GM23338 (cell line): ENCODE results near the gene IDH1. TPM values are rescaled to one million over a fixed set of nuclear protein-coding genes. Genes with fewer than 3 reads are reported as not detected.

Experiments used
- ATAC-seq: fragments of 200-7000 bp; cut with Tn5 transposase; 3 replicates; pipeline ENCODE4 v1.9.1; 2020
- DNase-seq: peaks from one replicate; pipeline ENCODE4 v3.0.0-alpha.2; 2015; ENCODE audit warnings: low spot score
- H2AFZ ChIP-seq: fragments of 200-600 bp; sonication (generic); 2 replicates; pipeline ENCODE4 v1.8.0; 2016; ENCODE audit warnings: antibody characterized with exemption, mild to moderate bottlenecking, moderate library complexity
- H3F3A ChIP-seq: fragments of 200-600 bp; sonication (generic); replicated peaks from 2 replicates; pipeline ENCODE4 v1.8.0; 2017; ENCODE audit warnings: antibody characterized with exemption, mixed run types, low read depth
- H3K27ac ChIP-seq: fragments of 200-600 bp; sonication (generic); 2 replicates; pipeline ENCODE4 v1.6.1; 2016; ENCODE audit warnings: low read depth
- H3K27me3 ChIP-seq: fragments of 200-600 bp; sonication (generic); 2 replicates; pipeline ENCODE4 v1.8.0; 2016; ENCODE audit warnings: mild to moderate bottlenecking, mixed run types, moderate library complexity; ENCODE audit not compliant: insufficient read depth
- H3K36me3 ChIP-seq: fragments of 200-600 bp; sonication (generic); 2 replicates; pipeline ENCODE4 v1.8.0; 2016; ENCODE audit warnings: mild to moderate bottlenecking; ENCODE audit not compliant: insufficient read depth
- H3K4me1 ChIP-seq: fragments of 200-600 bp; sonication (generic); 2 replicates; pipeline ENCODE4 v1.8.0; 2016; ENCODE audit warnings: mild to moderate bottlenecking, moderate library complexity; ENCODE audit not compliant: insufficient read depth
- H3K4me2 ChIP-seq: fragments of 200-600 bp; sonication (generic); 2 replicates; pipeline ENCODE4 v1.7.1; 2017; ENCODE audit warnings: mixed run types
- H3K4me3 ChIP-seq: fragments of 200-600 bp; sonication (generic); 2 replicates; pipeline ENCODE4 v1.6.1; 2016; ENCODE audit warnings: mixed run types
- H3K79me2 ChIP-seq: fragments of 200-600 bp; sonication (generic); replicated peaks from 2 replicates; pipeline ENCODE4 v1.8.0; 2017; ENCODE audit warnings: mild to moderate bottlenecking; ENCODE audit not compliant: insufficient read depth
- H3K9me2 ChIP-seq: fragments of 200-600 bp; sonication (generic); 2 replicates; pipeline ENCODE4 v1.8.0; 2017; ENCODE audit not compliant: insufficient read depth
- H4K20me1 ChIP-seq: fragments of 200-600 bp; sonication (generic); replicated peaks from 2 replicates; pipeline ENCODE4 v1.8.0; 2017; ENCODE audit warnings: mild to moderate bottlenecking; ENCODE audit not compliant: insufficient read depth
- H3K27ac Mint-ChIP-seq: 2 replicates; pipeline ENCODE4 v1.8.0; 2020; ENCODE audit warnings: inconsistent platforms, mild to moderate bottlenecking, moderate library complexity, mixed read lengths
- H3K27me3 Mint-ChIP-seq: 3 replicates; pipeline ENCODE4 v1.8.0; 2022; ENCODE audit warnings: low read depth, mild to moderate bottlenecking, moderate library complexity, mixed read lengths, inconsistent platforms; ENCODE audit not compliant: insufficient read depth, poor library complexity
- H3K36me3 Mint-ChIP-seq: 3 replicates; pipeline ENCODE4 v1.8.0; 2021; ENCODE audit warnings: low read depth, mild to moderate bottlenecking, inconsistent platforms, moderate library complexity, mixed read lengths
- H3K4me1 Mint-ChIP-seq: 3 replicates; pipeline ENCODE4 v1.8.0; 2020; ENCODE audit warnings: mild to moderate bottlenecking, inconsistent platforms, mixed read lengths
- H3K4me3 Mint-ChIP-seq: 3 replicates; pipeline ENCODE4 v1.8.0; 2021; ENCODE audit warnings: moderate library complexity, mild to moderate bottlenecking, inconsistent platforms, mixed read lengths
- H3K9me3 Mint-ChIP-seq: 3 replicates; pipeline ENCODE4 v1.8.0; 2020; ENCODE audit warnings: moderate library complexity, mild to moderate bottlenecking, inconsistent platforms, mixed read lengths
- CREB1 ChIP-seq: fragments of 250-450 bp; sonication (Bioruptor Pico); IDR thresholded peaks from 2 replicates; pipeline ENCODE4 v1.5.0; 2020; ENCODE audit warnings: low read depth, mild to moderate bottlenecking, moderate library complexity
- EZH2 ChIP-seq: fragments of 200-600 bp; sonication (generic); IDR thresholded peaks from one replicate; pipeline ENCODE4 v1.8.0; 2017; ENCODE audit warnings: antibody characterized with exemption, mild to moderate bottlenecking, low read depth; ENCODE audit not compliant: unreplicated experiment
- EZH2phosphoT487 ChIP-seq: fragments of 200-600 bp; sonication (generic); IDR thresholded peaks from one replicate; pipeline ENCODE4 v1.8.1; 2018; ENCODE audit warnings: antibody characterized with exemption; ENCODE audit not compliant: unreplicated experiment
- JUNB ChIP-seq: IDR thresholded peaks from one replicate; pipeline ENCODE4 v1.6.1; 2016; ENCODE audit warnings: antibody characterized with exemption; ENCODE audit not compliant: unreplicated experiment
- NANOG ChIP-seq: IDR thresholded peaks from 2 replicates; pipeline ENCODE4 v1.6.1; 2016; ENCODE audit warnings: antibody characterized with exemption, borderline replicate concordance
- POLR2AphosphoS5 ChIP-seq: IDR thresholded peaks from 2 replicates; pipeline ENCODE4 v1.6.1; 2016; ENCODE audit warnings: antibody characterized with exemption, low read depth
- STAT1 ChIP-seq: IDR thresholded peaks from one replicate; pipeline ENCODE4 v1.6.1; 2016; ENCODE audit warnings: antibody characterized with exemption; ENCODE audit not compliant: unreplicated experiment
- ZNF114 ChIP-seq: fragments of 250-450 bp; sonication (Bioruptor Pico); IDR thresholded peaks from 2 replicates; pipeline ENCODE4 v1.5.0; 2020; ENCODE audit warnings: mild to moderate bottlenecking, moderate library complexity
- ZNF331 ChIP-seq: fragments of 250-450 bp; sonication (Bioruptor Pico); IDR thresholded peaks from 2 replicates; pipeline ENCODE4 v1.5.0; 2020; ENCODE audit warnings: low read depth, mild to moderate bottlenecking, moderate library complexity
- polyA plus RNA-seq: library from polyadenylated mRNA; unstranded; fragments of >200 nt; fragmentation: Nextera tagmentation; extraction: Ambion mirVana; gene quantifications from 2 replicates; pipeline ENCODE4 v1.2.1, GENCODE V29; 2016
- total RNA-seq: library from RNA; depleted of rRNA; stranded (reverse); fragments of >200 nt; shearing (Covaris generic); gene quantifications from 2 replicates; pipeline ENCODE4 v1.2.3, GENCODE V29; 2014
- TF ChIP-seq, protein P1 (sequence below): fragments of 250-450 bp; sonication (Bioruptor Pico); IDR thresholded peaks from 2 replicates; pipeline ENCODE4 v1.5.0; 2020; ENCODE audit warnings: mild to moderate bottlenecking, moderate library complexity
- TF ChIP-seq, protein P2 (sequence below), 2 experiments: fragments of 200-600 bp in 1 of 2; sonication (generic) in 1 of 2; conservative IDR thresholded peaks; 2 replicates each; pipeline versions ENCODE4 v1.5.1 to v1.6.1; 2016 to 2017; ENCODE audit warnings: antibody characterized with exemption in 2 of 2, low read depth in 2 of 2, mild to moderate bottlenecking in 2 of 2, moderate library complexity in 1 of 2
- TF ChIP-seq, protein P3 (sequence below): IDR thresholded peaks from one replicate; pipeline ENCODE4 v1.6.1; 2018; ENCODE audit warnings: antibody characterized with exemption; ENCODE audit not compliant: unreplicated experiment
- TF ChIP-seq, protein P4 (sequence below): IDR thresholded peaks from 2 replicates; pipeline ENCODE4 v1.6.1; 2016; ENCODE audit warnings: antibody characterized with exemption

IDH1 gene
- total and polyA plus RNA-seq, 2 experiments from 2014 or later, result 315 to 536 TPM

DNA sequence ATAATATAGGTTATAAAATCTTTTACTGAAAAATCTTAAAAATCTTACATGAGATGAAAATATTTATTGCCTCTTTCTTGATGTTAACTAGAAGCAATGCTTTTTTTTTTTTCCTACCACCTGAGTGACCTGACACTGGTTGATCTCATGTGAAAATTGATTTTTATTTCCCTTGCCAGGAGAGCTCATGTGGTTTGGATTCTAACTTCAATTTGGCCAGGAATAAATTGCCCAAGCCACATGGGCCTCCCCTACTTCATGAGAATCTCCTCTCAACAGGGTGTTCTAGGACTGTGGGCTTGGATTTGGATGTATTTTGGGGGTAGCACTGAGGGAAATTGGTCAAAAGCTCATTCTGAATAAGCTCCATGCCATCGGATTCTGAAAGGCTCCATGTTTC, 20.1 kb downstream of the IDH1 start (continued):
- TF ChIP-seq NANOG (no peak), CREB1 (CRISPR knock-in tag) (no peak)

GRCh38 chr2:208228476-208228875, 26.4 kb downstream of the IDH1 start:
- no peaks in the 10 kb centered on the region for H3K27me3 Mint-ChIP-seq
- H3K36me3 ChIP-seq, result no peaks in the 10 kb centered on the region
- peaks cover 27% of the 10 kb centered on the region for H3K9me3 Mint-ChIP-seq
- H3K9me2 ChIP-seq, result no peaks in the 10 kb centered on the region
- DNase-seq (no peak), ATAC-seq (no peak)
- TF ChIP-seq JUNB (no peak), EZH2phosphoT487 (no peak), NANOG (no peak), POLR2AphosphoS5 (no peak), EZH2 (no peak), STAT1 (no peak), ZNF114 (CRISPR knock-in tag) (no peak), ZNF331 (CRISPR knock-in tag) (no peak), CREB1 (CRISPR knock-in tag) (no peak)
- TF ChIP-seq, protein P1, sequence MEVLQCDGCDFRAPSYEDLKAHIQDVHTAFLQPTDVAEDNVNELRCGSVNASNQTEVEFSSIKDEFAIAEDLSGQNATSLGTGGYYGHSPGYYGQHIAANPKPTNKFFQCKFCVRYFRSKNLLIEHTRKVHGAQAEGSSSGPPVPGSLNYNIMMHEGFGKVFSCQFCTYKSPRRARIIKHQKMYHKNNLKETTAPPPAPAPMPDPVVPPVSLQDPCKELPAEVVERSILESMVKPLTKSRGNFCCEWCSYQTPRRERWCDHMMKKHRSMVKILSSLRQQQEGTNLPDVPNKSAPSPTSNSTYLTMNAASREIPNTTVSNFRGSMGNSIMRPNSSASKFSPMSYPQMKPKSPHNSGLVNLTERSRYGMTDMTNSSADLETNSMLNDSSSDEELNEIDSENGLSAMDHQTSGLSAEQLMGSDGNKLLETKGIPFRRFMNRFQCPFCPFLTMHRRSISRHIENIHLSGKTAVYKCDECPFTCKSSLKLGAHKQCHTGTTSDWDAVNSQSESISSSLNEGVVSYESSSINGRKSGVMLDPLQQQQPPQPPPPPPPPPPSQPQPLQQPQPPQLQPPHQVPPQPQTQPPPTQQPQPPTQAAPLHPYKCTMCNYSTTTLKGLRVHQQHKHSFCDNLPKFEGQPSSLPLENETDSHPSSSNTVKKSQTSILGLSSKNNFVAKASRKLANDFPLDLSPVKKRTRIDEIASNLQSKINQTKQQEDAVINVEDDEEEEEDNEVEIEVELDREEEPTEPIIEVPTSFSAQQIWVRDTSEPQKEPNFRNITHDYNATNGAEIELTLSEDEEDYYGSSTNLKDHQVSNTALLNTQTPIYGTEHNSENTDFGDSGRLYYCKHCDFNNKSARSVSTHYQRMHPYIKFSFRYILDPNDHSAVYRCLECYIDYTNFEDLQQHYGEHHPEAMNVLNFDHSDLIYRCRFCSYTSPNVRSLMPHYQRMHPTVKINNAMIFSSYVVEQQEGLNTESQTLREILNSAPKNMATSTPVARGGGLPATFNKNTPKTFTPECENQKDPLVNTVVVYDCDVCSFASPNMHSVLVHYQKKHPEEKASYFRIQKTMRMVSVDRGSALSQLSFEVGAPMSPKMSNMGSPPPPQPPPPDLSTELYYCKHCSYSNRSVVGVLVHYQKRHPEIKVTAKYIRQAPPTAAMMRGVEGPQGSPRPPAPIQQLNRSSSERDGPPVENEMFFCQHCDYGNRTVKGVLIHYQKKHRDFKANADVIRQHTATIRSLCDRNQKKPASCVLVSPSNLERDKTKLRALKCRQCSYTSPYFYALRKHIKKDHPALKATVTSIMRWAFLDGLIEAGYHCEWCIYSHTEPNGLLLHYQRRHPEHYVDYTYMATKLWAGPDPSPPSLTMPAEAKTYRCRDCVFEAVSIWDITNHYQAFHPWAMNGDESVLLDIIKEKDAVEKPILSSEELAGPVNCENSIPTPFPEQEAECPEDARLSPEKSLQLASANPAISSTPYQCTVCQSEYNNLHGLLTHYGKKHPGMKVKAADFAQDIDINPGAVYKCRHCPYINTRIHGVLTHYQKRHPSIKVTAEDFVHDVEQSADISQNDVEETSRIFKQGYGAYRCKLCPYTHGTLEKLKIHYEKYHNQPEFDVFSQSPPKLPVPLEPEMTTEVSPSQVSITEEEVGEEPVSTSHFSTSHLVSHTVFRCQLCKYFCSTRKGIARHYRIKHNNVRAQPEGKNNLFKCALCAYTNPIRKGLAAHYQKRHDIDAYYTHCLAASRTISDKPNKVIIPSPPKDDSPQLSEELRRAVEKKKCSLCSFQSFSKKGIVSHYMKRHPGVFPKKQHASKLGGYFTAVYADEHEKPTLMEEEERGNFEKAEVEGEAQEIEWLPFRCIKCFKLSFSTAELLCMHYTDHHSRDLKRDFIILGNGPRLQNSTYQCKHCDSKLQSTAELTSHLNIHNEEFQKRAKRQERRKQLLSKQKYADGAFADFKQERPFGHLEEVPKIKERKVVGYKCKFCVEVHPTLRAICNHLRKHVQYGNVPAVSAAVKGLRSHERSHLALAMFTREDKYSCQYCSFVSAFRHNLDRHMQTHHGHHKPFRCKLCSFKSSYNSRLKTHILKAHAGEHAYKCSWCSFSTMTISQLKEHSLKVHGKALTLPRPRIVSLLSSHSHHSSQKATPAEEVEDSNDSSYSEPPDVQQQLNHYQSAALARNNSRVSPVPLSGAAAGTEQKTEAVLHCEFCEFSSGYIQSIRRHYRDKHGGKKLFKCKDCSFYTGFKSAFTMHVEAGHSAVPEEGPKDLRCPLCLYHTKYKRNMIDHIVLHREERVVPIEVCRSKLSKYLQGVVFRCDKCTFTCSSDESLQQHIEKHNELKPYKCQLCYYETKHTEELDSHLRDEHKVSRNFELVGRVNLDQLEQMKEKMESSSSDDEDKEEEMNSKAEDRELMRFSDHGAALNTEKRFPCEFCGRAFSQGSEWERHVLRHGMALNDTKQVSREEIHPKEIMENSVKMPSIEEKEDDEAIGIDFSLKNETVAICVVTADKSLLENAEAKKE (CRISPR knock-in tag), result no peak
- TF ChIP-seq, protein P2, sequence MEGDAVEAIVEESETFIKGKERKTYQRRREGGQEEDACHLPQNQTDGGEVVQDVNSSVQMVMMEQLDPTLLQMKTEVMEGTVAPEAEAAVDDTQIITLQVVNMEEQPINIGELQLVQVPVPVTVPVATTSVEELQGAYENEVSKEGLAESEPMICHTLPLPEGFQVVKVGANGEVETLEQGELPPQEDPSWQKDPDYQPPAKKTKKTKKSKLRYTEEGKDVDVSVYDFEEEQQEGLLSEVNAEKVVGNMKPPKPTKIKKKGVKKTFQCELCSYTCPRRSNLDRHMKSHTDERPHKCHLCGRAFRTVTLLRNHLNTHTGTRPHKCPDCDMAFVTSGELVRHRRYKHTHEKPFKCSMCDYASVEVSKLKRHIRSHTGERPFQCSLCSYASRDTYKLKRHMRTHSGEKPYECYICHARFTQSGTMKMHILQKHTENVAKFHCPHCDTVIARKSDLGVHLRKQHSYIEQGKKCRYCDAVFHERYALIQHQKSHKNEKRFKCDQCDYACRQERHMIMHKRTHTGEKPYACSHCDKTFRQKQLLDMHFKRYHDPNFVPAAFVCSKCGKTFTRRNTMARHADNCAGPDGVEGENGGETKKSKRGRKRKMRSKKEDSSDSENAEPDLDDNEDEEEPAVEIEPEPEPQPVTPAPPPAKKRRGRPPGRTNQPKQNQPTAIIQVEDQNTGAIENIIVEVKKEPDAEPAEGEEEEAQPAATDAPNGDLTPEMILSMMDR (conservative IDR thresholded peaks at IDR 0.05; ENCODE audit: low read depth in 2 of 2), result no peak
- TF ChIP-seq, protein P3, sequence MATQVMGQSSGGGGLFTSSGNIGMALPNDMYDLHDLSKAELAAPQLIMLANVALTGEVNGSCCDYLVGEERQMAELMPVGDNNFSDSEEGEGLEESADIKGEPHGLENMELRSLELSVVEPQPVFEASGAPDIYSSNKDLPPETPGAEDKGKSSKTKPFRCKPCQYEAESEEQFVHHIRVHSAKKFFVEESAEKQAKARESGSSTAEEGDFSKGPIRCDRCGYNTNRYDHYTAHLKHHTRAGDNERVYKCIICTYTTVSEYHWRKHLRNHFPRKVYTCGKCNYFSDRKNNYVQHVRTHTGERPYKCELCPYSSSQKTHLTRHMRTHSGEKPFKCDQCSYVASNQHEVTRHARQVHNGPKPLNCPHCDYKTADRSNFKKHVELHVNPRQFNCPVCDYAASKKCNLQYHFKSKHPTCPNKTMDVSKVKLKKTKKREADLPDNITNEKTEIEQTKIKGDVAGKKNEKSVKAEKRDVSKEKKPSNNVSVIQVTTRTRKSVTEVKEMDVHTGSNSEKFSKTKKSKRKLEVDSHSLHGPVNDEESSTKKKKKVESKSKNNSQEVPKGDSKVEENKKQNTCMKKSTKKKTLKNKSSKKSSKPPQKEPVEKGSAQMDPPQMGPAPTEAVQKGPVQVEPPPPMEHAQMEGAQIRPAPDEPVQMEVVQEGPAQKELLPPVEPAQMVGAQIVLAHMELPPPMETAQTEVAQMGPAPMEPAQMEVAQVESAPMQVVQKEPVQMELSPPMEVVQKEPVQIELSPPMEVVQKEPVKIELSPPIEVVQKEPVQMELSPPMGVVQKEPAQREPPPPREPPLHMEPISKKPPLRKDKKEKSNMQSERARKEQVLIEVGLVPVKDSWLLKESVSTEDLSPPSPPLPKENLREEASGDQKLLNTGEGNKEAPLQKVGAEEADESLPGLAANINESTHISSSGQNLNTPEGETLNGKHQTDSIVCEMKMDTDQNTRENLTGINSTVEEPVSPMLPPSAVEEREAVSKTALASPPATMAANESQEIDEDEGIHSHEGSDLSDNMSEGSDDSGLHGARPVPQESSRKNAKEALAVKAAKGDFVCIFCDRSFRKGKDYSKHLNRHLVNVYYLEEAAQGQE, result no peak
- TF ChIP-seq, protein P4, sequence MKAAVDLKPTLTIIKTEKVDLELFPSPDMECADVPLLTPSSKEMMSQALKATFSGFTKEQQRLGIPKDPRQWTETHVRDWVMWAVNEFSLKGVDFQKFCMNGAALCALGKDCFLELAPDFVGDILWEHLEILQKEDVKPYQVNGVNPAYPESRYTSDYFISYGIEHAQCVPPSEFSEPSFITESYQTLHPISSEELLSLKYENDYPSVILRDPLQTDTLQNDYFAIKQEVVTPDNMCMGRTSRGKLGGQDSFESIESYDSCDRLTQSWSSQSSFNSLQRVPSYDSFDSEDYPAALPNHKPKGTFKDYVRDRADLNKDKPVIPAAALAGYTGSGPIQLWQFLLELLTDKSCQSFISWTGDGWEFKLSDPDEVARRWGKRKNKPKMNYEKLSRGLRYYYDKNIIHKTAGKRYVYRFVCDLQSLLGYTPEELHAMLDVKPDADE, result no peak
- H4K20me1 ChIP-seq, result no peaks in the 10 kb centered on the region
- no peak overlapping the region for H3K27ac ChIP-seq
- H3K4me2 ChIP-seq, result no peak overlapping the region
- no peak overlapping the region for H3K4me3 Mint-ChIP-seq
- no peaks in the 10 kb centered on the region for H3K4me1 ChIP-seq
- no peaks in the 10 kb centered on the region for H3K79me2 ChIP-seq
- no peaks in the 10 kb centered on the region for H3K27me3 ChIP-seq
- H3K4me3 ChIP-seq, result no peak overlapping the region
- no peak overlapping the region for H3K27ac Mint-ChIP-seq
- no peaks in the 10 kb centered on the region for H3K4me1 Mint-ChIP-seq
- no peak overlapping the region for H2AFZ ChIP-seq
- peaks cover 11% of the 10 kb centered on the region; the same call in 2 of the 3 replicates for H3K36me3 Mint-ChIP-seq
- H3F3A ChIP-seq, result no peaks in the 10 kb centered on the region
